Measurements from ENCODE around the gene ARSJ. TPM values are rescaled to one million over a fixed set of nuclear protein-coding genes. Genes with fewer than 3 reads are reported as not detected.

ARSJ gene
- polyA plus RNA-seq, 1 experiment, result 43.8 TPM

DNA sequence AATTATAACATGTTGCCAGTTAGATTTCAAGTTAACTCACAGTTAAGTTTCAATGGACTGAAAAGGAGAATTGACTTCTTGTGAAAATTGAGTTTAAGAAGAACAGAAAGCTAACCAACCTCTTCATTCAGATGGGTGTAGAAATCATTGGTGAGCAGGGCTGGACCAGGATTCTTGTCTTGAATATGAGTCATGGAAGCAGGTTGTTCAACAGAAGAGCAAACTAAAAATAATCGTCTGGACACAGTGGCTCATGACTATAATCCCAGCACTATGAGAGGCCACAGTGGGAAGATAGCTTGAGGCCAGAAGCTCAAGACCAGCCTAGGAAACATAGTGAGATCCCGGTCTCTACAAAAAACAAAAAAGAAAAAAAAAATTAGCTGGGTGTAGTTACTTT lies 98.2 kb downstream of the ARSJ start:
- H3K4me3 ChIP-seq (ENCODE audit: low read depth, low read length), result no peak overlapping the region
- DNase-seq (ENCODE audit: low read depth, low spot score), result peak; percentile 11
- H3K9me3 ChIP-seq (ENCODE audit: control insufficient read depth, insufficient read depth, low read length), result no peaks in the 10 kb centered on the region
- H3K27me3 ChIP-seq (ENCODE audit: control insufficient read depth, insufficient read depth, low read length), result no peaks in the 10 kb centered on the region
- ChIA-PET POLR2A (no interaction called here), CTCF (no interaction called here)
- no peak for TF ChIP-seq CTCF (IDR thresholded peaks at IDR 0.05; ENCODE audit: low read depth, low read length)
- no peak overlapping the region for H3K27ac ChIP-seq (ENCODE audit: low read depth, low read length)

GRCh38 chr4:113880240-113881028 lies 99.0 kb downstream of the ARSJ start:
- CTCF ChIA-PET, result no interaction called here
- no peak overlapping the region for H3K4me3 ChIP-seq (ENCODE audit: low read depth, low read length)
- TF ChIP-seq CTCF (IDR thresholded peaks at IDR 0.05; ENCODE audit: low read depth, low read length), result no peak
- DNase-seq (ENCODE audit: low read depth, low spot score), result no peak
- H3K27me3 ChIP-seq (ENCODE audit: control insufficient read depth, insufficient read depth, low read length), result no peaks in the 10 kb centered on the region
- no peak overlapping the region for H3K27ac ChIP-seq (ENCODE audit: low read depth, low read length)
- H3K9me3 ChIP-seq (ENCODE audit: control insufficient read depth, insufficient read depth, low read length), result no peaks in the 10 kb centered on the region
- POLR2A ChIA-PET, result no interaction called here

DNA sequence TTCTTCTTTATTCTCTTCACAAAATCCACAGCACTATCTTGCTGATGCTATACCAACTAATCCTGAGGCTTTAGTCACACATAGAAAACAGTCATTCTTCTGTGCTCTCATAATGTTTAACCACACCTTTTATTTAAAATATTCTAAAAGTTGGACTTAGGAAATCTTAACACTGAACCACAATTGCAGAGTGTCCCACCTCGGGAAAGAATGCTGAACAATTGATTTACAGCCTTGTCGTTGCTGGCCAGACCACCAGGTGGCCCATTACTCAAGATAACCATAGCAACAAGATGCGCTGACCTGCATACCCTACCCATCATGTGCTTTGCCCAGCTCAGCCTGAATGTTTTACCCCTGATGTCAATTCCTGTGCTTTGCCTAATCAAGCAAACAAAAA lies 100.8 kb downstream of the ARSJ start:
- Histone ChIP-seq H3K27me3 (ENCODE audit: control insufficient read depth, insufficient read depth, low read length) (no peaks in the 10 kb centered on the region), H3K27ac (ENCODE audit: low read depth, low read length) (no peak overlapping the region), H3K9me3 (ENCODE audit: control insufficient read depth, insufficient read depth, low read length) (no peaks in the 10 kb centered on the region), H3K4me3 (ENCODE audit: low read depth, low read length) (no peak overlapping the region)
- ChIA-PET POLR2A (no interaction called here), CTCF (no interaction called here)
- TF ChIP-seq CTCF (IDR thresholded peaks at IDR 0.05; ENCODE audit: low read depth, low read length), result peak; percentile 36; the same call in 1 of the 2 replicates
- peak; percentile 16 for DNase-seq (ENCODE audit: low read depth, low spot score)

DNA sequence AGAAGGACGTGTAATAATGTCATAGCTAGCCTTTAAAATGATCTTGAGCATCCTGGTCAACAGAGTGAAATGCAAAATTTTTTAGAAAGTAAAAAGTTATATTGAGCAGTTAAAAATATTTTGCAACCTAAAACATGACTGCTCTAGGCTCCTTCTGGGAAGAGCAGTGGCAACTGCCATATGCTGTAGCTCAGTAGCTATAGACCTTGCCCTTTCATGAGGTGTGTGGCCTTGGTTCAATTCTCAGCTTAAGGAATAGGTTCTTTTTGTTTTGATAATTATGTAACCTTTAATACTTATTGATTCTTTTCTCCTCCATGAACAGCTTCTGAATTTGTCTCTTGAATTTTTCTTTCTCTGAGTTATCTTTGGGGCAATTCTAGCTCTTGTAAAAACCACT lies 105.0 kb downstream of the ARSJ start:
- H3K4me3 ChIP-seq (ENCODE audit: low read depth, low read length), result no peak overlapping the region
- no peaks in the 10 kb centered on the region for H3K9me3 ChIP-seq (ENCODE audit: control insufficient read depth, insufficient read depth, low read length)
- POLR2A ChIA-PET, result no interaction called here
- DNase-seq (ENCODE audit: low read depth, low spot score), result no peak
- H3K27ac ChIP-seq (ENCODE audit: low read depth, low read length), result no peak overlapping the region
- CTCF ChIA-PET, result no interaction called here
- no peak for TF ChIP-seq CTCF (IDR thresholded peaks at IDR 0.05; ENCODE audit: low read depth, low read length)
- no peaks in the 10 kb centered on the region for H3K27me3 ChIP-seq (ENCODE audit: control insufficient read depth, insufficient read depth, low read length)

DNA sequence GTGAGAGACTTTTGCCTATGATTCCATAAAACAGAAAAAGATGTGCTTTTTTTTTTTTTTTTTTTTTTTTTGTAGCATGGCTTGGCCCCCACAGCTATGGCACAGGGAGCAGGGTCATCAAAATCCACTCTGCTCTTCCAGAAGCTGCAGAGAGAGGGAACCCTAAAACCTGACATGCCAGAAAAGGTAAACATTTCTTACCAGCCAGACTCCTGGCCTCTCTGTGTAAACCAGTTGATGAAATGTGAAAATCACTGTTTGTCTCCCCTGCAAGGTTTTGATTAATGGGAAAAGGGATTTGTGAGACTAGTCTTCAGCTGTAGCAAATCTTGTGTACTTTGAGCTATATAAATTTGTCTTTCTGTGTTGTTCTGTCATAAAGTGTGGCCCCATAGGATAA lies 105.9 kb downstream of the ARSJ start:
- H3K27ac ChIP-seq (ENCODE audit: low read depth, low read length), result no peak overlapping the region
- no peaks in the 10 kb centered on the region for H3K27me3 ChIP-seq (ENCODE audit: control insufficient read depth, insufficient read depth, low read length)
- DNase-seq (ENCODE audit: low read depth, low spot score), result no peak
- no peak overlapping the region for H3K4me3 ChIP-seq (ENCODE audit: low read depth, low read length)
- TF ChIP-seq CTCF (IDR thresholded peaks at IDR 0.05; ENCODE audit: low read depth, low read length), result no peak
- H3K9me3 ChIP-seq (ENCODE audit: control insufficient read depth, insufficient read depth, low read length), result no peaks in the 10 kb centered on the region
- ChIA-PET CTCF (interaction anchor here (0.7 to 1.2 kb wide), 2 partner anchors 119 to 479 kb away, joined by 4 read pairs; no protein-coding TSS in a partner anchor), POLR2A (interaction anchor here (0.7 kb wide), 1 partner anchor 89 kb away, joined by 9 read pairs; no protein-coding TSS in a partner anchor)
